Mesodermal cell (in vitro differentiated cells): ENCODE results near the gene DIAPH3.
"Not testable (repeated sequence)": the region's sequence is repeated elsewhere in the genome, so short reads cannot be mapped to it uniquely, and the experiment has no call there.

ENCODE experiments used
- H3K27ac ChIP-seq: 2 replicates; pipeline ENCODE4 v1.7.0; 2013; ENCODE audit warnings: mild to moderate bottlenecking, low read depth, low read length, moderate library complexity; ENCODE audit not compliant: severe bottlenecking
- H3K36me3 ChIP-seq: 2 replicates; pipeline ENCODE4 v1.7.1; 2013; ENCODE audit warnings: mild to moderate bottlenecking, low read length, moderate library complexity; ENCODE audit not compliant: control insufficient read depth, insufficient read depth
- H3K4me1 ChIP-seq: one replicate; pipeline ENCODE4 v1.7.1; 2013; ENCODE audit warnings: mild to moderate bottlenecking, low read length; ENCODE audit not compliant: insufficient read depth, control insufficient read depth, poor library complexity, severe bottlenecking
- H3K4me3 ChIP-seq: 2 replicates; pipeline ENCODE4 v1.7.0; 2013; ENCODE audit warnings: low read length, control low read depth, mild to moderate bottlenecking; ENCODE audit not compliant: insufficient read depth, poor library complexity, severe bottlenecking; ENCODE audit errors: extremely low read depth
- H3K9me3 ChIP-seq: 2 replicates; pipeline ENCODE4 v1.7.1; 2013; ENCODE audit warnings: mild to moderate bottlenecking, low read length, moderate library complexity; ENCODE audit not compliant: control insufficient read depth
- WGBS, 2 experiments: methylation state at CpG; one replicate each; pipeline ENCODE4 v1.1.5; 2013; ENCODE audit warnings: missing lambda C conversion rate in 2 of 2; ENCODE audit not compliant: insufficient coverage in 2 of 2; 5-methylcytosine and 5-hydroxymethylcytosine counted together

The DIAPH3 gene

DNA sequence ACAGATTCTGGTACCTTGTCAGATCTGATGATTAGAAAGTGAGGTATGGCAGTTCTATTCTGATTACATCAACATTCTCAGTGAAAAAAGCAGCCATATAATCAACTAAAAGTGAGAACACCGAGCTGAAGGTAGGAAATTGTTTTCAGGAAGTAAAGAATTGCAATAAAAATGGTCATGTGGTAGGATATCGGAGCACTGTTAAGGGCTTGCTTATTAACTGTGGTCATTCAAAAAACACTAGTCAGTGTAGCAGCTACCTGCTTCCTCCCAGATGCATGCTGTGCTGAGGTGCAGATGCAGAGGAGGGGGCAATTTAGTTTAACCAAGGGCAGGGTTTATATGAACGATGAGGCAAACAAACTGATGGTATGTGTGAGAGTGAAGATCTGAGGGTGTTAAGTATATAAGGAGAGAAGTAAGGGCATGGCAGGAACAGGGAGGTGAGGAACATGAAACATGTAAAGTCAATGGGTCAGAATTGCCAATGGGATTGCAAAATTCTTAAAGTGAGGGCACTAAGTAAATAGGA, 111.9 kb downstream of the DIAPH3 start:
- Histone ChIP-seq H3K9me3 (no peaks in the 10 kb centered on the region), H3K27ac (no peak overlapping the region), H3K4me3 (no peak overlapping the region), H3K36me3 (peaks cover 4% of the 10 kb centered on the region), H3K4me1 (no peaks in the 10 kb centered on the region)
- 86 to 100% methylated on average over 2 of the region's 3 CpGs for WGBS, 2 experiments

DNA sequence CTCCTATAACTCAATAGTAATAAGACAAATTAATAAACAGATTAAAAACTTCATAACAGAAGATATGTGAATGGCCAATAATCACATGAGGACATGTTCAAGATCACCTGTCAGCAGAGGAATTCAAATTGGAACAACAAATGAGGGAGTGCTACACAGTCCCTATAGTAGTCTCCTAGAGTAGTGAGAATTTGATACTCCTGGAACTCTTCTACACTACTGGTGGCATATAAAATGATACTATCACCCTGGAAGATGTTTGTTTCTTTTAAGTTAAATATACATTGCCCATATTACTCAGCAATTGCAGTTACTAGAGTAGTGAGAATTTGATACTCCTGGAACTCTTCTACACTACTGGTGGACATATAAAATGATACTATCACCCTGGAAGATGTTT, 115.4 kb downstream of the DIAPH3 start:
- H3K4me1 ChIP-seq, H3K4me3 ChIP-seq, H3K27ac ChIP-seq, H3K9me3 ChIP-seq: not testable (repeated sequence)
- peaks cover 11% of the 10 kb centered on the region for H3K36me3 ChIP-seq

DNA sequence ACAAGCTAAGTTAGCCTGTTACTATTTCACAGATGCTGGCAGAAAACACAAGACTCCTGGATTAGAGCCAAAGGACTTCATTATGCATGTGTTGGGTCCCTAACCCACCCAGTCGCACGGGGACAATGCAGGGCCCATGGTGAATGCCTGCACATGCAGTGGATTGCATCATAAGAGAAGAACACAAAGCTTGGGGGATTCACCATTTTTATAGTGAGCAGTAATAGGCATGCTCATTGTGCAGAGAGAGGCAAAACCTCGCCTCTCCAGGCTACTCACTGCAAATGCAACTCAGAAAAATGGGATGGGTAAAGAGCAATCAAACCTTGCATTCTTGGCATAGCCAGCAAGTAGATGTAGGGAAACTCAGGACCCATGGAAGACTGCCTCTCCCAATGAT, 115.8 kb downstream of the DIAPH3 start:
- Histone ChIP-seq H3K4me3 (no peak overlapping the region), H3K4me1 (peaks cover 4% of the 10 kb centered on the region), H3K36me3 (peaks cover 11% of the 10 kb centered on the region), H3K27ac (no peak overlapping the region), H3K9me3 (no peaks in the 10 kb centered on the region)
- WGBS, 2 experiments, result 72 to 95% methylated on average over 3 of the region's 3 CpGs

DNA sequence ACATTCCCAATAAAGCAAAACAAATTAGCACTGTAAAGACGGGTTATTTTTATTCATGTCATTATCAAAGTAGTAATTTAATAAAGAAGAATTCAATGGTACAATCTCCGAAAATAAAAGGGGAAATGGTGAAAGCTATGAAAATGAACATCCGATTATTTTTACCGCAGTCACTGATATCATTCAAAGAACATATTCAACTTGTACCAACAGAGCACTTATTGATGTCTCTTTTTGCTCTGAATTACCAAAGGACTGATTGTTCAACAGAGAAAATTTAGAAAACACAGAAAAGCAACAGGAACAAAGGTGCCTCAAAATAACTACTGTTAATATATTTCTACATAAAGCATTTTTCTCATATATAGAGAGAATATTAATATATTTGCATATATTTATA, 119.4 kb downstream of the DIAPH3 start:
- H3K9me3 ChIP-seq, result no peaks in the 10 kb centered on the region
- no peak overlapping the region for H3K4me3 ChIP-seq
- 67 to 90% methylated on average over 1 to 2 of the region's 4 CpGs for WGBS, 2 experiments
- peaks cover 9% of the 10 kb centered on the region for H3K36me3 ChIP-seq
- H3K27ac ChIP-seq, result no peak overlapping the region
- H3K4me1 ChIP-seq, result peaks cover 4% of the 10 kb centered on the region

DNA sequence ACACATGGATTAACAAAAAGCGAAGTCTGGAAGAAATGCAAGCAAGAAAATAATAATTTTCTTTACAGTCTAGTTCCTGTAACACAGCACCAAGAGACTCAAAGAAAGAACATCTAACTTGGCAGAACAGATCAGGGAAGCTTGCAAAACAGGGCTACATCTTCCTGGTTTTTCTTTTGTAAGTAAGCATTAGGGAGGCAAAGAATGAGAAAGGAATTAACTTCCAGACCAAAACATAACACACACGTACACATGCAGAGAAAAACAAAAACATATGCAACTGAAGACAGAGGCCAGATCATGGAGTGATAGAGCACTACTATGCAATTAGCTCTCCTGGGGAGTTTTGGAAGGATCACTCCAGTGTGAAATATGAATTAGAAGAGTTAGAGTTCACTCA, 120.5 kb downstream of the DIAPH3 start:
- WGBS, 2 experiments, result 100% methylated on average over 1 of the region's 2 CpGs; no CpG with 5 or more reads in 1 of the 2 experiments
- Histone ChIP-seq H3K4me1 (peaks cover 4% of the 10 kb centered on the region), H3K36me3 (peaks cover 9% of the 10 kb centered on the region), H3K27ac (peak overlapping the region; percentile 34), H3K9me3 (no peaks in the 10 kb centered on the region), H3K4me3 (no peak overlapping the region)

DNA sequence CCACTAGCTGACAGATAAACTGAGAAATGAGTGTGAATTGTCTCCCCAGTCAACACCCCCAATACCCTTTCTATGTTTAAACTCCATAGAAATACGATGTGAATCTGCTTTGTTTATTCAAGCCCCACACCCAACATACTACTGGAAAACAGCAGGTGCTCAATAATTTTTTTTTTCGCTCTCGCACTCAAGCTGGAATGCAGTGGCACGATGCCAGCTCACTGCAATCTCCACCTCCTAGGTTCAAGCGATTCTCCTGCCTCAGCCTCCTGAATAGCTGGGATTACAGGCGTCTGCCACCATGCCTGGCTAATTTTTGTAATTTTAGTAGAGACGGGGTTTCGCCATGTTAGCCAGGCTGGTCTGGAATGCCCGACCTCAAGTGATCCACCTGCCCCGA, 123.1 kb downstream of the DIAPH3 start:
- not testable (repeated sequence) for H3K4me1 ChIP-seq, H3K9me3 ChIP-seq, H3K27ac ChIP-seq, H3K4me3 ChIP-seq
- H3K36me3 ChIP-seq, result peaks cover 13% of the 10 kb centered on the region
- 95% methylated on average over 5 to 8 of the region's 10 CpGs for WGBS, 2 experiments

DNA sequence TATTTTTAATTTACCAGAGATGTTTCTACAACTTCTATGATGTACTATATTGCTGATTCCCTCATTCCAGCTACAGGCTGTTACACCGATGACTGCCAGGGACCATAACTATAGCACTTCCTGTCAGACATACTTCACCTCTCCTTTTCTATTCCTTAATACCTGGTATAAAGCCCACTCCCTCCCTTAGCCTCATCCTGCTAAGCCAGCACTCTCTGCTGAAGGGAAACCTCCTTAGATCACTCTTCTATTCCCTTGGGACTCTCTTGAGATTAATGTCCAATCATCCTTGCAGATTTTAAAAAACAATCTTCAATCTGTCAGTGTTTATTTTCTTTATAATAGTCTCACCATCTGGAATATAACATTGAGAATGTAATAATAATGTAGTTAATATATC, 127.9 kb downstream of the DIAPH3 start:
- WGBS, 2 experiments, result 80 to 100% methylated on average over 1 of the region's 1 CpG
- Histone ChIP-seq H3K27ac (no peak overlapping the region), H3K36me3 (peaks cover 18% of the 10 kb centered on the region), H3K9me3 (no peaks in the 10 kb centered on the region), H3K4me1 (no peaks in the 10 kb centered on the region), H3K4me3 (no peak overlapping the region)

DNA sequence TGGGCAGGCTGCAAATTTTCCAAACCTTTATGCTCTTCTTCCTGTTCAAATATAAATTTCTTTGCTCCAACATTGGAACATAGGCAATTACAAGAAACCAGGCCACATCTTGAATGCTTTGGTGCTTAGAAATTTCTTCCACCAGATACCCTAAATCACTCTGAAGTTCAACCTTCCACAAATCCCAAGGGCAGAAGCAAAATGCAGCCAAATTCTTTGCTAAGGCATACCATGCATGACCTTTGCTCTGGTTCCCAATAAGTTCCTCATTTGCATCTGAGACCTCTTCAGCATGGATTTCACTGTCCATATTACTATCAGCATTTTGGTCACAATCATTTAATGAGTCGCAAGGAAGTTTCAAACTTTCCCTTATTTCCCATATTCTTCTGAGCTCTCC, 130.9 kb downstream of the DIAPH3 start:
- Histone ChIP-seq H3K27ac (no peak overlapping the region), H3K4me1 (no peaks in the 10 kb centered on the region), H3K4me3 (no peak overlapping the region), H3K9me3 (no peaks in the 10 kb centered on the region), H3K36me3 (peaks cover 18% of the 10 kb centered on the region)
- WGBS, 2 experiments, result 94 to 100% methylated on average over 1 of the region's 1 CpG

DNA sequence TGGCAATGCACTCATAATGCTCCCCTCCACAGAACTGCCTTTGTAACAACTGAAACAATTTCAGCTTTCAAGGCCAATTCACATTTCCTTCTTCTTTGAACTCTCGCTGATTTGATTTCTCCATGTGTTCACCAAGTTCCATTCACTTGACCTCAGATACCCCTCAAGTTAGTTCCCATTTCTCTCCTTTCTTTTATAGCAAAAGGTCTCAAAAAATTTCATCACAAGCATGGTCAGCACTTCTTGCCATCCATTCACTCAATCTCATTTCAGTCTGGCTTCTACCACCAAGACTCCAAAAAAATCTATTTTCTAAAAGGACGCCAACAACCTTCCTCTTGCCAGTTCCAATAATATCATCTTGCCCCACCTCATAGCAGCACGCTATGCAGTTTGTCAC, 135.7 kb downstream of the DIAPH3 start:
- H3K4me3 ChIP-seq, result no peak overlapping the region
- WGBS, 2 experiments, result 95 to 100% methylated on average over 3 of the region's 3 CpGs
- no peaks in the 10 kb centered on the region for H3K9me3 ChIP-seq
- H3K4me1 ChIP-seq, result no peaks in the 10 kb centered on the region
- peaks cover 20% of the 10 kb centered on the region for H3K36me3 ChIP-seq
- no peak overlapping the region for H3K27ac ChIP-seq

DNA sequence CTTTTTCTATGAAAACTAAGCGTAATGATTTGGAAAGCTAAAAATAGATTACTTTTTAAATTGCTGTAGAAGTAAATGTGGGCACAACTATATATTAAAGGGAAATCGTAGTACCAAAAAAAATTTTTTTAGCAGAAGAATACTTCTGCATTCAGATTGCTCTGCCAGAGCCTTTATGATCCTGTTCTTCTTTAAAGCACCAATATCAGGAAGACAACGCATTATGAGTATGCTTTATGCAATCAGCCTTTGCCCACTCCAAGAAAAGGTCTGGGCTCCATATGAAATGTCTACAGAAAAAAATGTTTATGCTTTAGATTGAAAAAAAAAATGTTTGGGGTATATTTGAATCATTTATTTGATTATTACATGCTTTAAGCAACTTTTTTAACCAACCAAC, 137.4 kb downstream of the DIAPH3 start:
- no peaks in the 10 kb centered on the region for H3K4me1 ChIP-seq
- no peak overlapping the region for H3K4me3 ChIP-seq
- H3K9me3 ChIP-seq, result no peaks in the 10 kb centered on the region
- no peak overlapping the region for H3K27ac ChIP-seq
- 90% methylated on average over 2 of the region's 3 CpGs; no CpG with 5 or more reads in 1 of the 2 experiments for WGBS, 2 experiments
- H3K36me3 ChIP-seq, result peaks cover 9% of the 10 kb centered on the region

DNA sequence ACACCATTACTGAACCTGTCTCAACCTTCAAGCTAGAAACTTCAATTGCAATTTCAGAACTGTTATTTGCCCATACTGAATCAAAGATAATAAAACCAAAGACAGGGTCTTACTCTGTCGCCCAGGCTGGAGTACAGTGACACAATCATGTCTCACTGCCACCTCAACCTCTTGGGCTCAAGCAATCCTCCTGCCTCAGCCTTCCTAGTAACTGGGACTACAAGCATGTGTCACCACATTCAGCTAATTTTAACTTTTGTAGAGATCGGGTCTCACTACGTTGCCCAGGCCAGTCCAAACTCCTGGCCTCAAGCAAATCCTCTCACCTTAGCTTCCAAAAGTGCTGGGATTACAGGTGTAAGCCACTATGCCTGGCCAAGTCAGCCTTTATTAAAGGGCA, 143.4 kb downstream of the DIAPH3 start:
- WGBS, 2 experiments, result 81 to 86% methylated on average over 3 of the region's 3 CpGs
- no peak overlapping the region for H3K27ac ChIP-seq
- no peaks in the 10 kb centered on the region for H3K4me1 ChIP-seq
- H3K9me3 ChIP-seq, result no peaks in the 10 kb centered on the region
- H3K4me3 ChIP-seq, result no peak overlapping the region
- H3K36me3 ChIP-seq, result peaks cover 8% of the 10 kb centered on the region
